Putamen (tissue), 1 donor: ENCODE data around the gene PLPPR3.
"Not testable (repeated sequence)": the region's sequence is repeated elsewhere in the genome, so short reads cannot be mapped to it uniquely, and the experiment has no call there.

Experiments
- DNase-seq: peaks from one replicate; pipeline ENCODE4 v3.0.0-alpha.2; 2016; ENCODE audit warnings: low spot score

The PLPPR3 gene

GRCh38 chr19:821825-822503, at the start of gene PLPPR3:
Gene PLPPR3, minus strand, starts transcription at chr19:821955. Its CDS starts 396 bp downstream, at chr19:821559.
- DNase-seq: no peak

- DNase-seq: no peak
These were observed 49.2 kb upstream of the PLPPR3 start for GRCh38 chr19:870963-871401.

DNA sequence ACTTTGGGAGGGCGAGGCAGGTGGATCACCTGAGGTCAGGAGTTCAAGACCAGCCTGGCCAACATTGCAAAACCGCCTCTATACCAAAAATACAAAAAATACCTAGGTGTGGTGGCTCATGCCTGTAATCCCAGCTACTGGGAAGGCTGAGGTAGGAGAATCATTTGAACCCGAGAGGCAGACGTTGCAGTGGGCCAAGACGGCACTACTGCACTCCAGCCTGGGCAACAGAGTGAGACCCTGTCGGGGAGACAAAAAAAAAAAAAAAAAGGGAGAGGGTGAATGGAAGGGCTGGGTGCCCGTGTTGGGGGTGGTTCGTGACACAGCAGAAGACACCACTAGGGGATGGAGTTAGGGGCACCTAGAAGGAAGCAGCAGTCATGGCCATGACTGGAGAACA, 48.6 kb upstream of the PLPPR3 start:
- DNase-seq: no peak

DNA sequence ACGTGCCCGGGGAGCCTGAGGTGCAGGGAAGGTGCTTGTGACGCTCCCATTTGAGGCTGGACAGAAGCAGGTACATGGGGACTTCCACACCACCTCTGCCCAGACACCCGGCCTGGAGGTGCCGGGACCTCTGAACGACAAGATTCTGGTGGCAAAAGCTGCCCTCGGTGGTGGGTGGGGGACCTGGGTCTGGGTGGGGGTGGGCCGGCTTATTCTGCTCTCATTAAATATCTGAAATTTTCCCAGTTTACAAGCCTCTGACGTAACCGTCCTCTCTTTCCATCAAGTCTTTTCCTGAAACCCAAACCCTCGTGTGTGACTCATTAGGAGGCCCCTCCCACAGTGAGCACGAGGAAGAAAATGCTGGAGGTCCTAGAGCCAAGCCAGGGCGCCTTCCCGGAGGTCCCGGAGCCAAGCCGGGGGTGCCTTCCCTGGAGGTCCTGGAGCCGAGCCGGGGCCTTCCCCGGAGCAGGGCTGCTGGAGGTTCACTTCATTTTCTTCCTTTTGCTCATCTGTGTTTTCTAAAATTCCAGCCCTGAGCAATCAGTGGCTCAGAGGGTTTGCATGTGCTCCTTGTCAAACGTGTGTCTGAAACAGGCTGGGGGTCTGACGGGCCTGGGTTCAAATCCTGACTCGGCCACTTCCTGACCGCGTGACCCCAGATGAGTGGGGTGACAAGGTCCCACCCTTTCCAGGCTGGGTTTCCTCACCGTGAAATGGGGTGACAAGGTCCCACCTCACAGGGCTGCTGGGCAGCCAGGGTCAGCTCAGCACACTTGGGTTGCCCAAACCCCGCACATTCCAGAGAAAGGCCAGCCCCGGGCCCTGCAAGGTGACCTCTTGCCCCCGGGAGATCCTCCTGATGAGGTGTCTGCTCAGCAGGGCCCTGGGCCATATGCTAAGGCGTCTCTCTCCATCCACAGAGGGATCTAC, 47.8 kb upstream of the PLPPR3 start:
- DNase-seq: no peak

DNA sequence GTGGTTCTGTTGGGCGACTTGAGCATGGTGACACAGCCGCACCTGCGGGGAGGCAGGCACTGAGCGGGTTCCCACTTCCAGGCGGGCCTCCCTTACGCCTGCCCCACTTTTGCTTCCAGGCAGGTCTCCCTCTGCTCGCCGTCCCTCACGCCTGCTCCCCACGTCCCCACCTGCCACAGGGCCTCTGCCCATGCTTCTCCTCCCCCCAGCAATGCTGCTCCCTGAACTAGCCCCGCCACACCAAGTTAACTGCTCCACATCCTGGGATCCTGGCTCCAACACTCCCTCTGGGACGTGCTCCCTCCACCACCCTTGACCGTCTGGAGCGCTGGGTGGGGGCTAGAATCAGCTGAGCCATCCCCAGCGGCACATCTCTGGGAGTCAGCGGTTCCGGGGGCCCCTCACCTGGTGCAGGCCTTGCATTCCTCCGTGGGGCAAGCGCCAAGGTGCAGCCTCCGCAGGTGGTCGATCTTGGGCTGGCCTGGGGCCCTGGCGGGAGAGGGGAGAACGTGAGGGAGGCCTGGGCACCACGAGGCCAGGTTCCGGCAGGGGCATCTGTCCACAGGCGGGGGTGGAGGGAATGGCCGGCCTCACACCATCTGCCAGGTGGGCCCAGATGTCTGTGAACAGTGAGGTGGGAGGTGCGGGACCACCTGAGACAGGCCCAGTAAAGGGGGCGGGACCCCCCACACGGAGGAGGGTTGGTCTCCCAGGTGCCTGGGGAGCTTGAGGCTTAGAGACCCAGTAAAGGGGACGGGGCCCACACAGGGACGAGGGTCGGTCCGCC, 46.9 kb upstream of the PLPPR3 start:
- no peak for DNase-seq

DNA sequence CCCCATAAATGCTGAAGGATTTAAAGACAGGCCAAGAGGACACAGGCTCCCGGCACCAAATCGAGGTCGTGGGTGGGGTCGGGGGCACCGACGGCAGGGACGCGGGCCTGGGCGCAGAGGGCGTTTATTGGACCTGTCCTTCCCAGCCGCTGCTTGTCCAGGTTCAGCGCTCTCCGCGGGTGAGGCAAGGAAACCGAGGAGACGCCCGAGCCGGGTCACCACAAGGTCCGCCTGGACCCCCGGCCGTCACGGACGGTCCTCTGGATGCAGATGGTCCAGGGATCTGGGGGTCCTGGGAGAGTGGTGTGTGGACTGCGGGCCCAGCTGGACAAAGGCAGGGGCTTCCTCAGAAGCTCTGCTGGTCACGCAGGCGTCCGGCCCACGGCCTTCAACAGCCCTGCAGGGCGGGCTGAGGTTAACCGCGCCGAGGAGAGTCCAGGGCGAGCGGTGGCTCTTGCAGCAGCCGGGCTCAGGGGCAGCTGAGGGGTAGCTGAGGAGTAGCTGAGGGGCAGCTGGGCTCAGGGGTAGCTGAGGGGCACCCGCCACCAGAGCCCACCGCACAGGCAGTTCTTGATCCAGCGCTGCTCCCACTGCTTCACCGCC, 46.2 kb upstream of the PLPPR3 start:
- DNase-seq: no peak

DNA sequence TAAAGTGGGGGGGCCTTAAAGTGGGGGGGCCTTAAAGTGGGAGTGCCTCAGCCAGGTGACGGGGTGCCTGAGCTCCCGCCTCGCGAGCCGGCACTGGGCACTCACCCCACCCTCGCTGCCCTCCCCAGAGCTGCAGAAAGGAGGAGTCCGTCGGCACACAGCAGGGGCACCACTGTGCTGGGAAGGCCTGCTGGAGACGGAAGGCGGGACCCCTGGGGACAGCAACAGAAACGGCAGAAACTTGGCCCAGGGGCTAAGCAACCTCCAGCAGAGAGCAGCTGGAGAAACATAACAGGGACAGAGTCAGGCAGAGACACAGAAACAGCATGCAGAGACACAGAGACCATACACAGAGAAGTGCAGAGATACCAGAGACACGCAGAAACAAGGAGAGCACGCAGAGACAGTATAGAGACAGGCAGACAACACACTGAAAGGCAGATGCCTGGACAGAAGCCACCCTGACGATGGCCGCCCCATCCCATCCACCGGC, 45.6 kb upstream of the PLPPR3 start:
- no peak for DNase-seq

GRCh38 chr19:866769-867300, 45.1 kb upstream of the PLPPR3 start:
- DNase-seq: no peak

DNA sequence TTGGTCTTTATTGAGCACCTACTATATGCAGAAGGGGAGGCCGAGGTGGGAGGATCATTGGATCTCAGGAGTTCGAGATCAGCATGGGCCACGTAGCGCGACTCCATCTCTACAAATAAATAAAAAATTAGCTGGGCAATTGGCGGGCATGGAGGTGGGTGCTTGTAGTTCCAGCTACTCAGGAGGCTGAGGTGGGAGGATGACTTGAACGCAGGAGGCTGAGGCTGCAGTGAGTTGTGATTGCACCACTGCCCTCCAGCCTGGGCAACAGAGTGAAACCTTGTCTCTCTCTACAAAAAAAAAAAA, 41.5 kb upstream of the PLPPR3 start:
- DNase-seq: no peak

- DNase-seq: no peak
These were observed 41.0 kb upstream of the PLPPR3 start for GRCh38 chr19:862581-863314.

DNA sequence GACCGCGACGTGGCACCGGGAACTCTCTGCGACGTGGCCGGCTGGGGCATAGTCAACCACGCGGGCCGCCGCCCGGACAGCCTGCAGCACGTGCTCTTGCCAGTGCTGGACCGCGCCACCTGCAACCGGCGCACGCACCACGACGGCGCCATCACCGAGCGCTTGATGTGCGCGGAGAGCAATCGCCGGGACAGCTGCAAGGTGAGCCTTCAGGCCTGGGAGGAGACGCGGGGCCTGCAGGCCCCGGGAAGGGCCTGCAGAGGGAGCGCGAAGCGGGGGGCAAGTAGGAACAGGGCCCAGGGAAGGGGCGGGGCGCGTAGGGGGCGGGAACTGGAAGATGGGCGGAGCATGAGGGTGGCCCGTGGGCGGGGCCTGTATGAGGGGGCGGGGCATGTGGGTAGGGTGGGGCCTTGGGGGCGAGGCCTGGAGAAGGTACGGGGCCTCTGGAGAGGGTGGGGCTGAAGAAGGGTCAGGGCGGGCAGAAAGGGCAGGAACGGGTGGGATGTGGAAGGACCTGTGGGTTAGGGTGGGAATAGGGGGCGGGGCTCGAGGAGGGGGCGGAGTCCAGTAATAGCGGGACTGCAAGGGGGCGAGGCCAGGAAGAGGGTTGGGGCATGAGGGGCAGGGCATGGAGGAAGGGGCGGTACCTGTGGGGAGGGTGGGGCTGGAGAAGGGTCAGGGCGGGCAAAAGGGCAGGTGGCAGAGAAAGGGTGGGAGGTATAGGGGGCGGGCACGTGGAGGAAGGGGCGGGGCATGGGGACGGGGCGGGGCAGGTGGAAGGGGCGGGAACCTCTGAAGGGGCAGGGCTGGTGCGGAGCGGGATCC, 40.2 kb upstream of the PLPPR3 start:
- DNase-seq: no peak

DNA sequence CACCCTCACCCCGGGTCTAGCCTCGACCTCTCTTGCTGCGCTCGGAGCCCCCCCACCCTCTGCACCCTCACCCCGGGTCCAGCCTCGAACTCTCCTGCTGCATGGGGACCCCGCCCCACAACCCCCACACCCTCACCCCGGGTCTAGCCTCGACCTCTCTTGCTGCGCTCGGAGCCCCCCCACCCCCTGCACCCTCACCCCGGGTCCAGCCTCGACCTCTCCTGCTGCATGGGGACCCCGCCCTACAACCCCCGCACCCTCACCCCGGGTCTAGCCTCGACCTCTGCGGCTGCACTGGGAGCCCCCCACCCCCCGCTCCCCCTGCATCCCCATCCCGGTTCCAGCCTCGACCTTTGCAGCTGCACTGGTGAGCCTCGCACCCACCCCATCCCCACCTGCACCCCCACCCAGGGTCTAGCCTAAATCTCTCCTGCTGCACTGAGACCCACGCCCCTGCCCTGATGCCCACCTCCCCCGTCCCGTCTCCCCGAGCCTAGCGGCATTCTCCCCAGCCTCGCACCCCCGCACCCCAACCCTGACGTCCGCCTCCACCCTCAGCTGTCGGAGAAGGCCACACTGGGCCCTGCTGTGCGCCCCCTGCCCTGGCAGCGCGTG, 39.5 kb upstream of the PLPPR3 start:
- DNase-seq: no peak

GRCh38 chr19:858868-859843, 37.4 kb upstream of the PLPPR3 start, which contains the start of gene CFD:
Gene CFD, plus strand, starts transcription at chr19:859664. Its CDS starts 26 bp downstream, at chr19:859690.
- no peak for DNase-seq

DNA sequence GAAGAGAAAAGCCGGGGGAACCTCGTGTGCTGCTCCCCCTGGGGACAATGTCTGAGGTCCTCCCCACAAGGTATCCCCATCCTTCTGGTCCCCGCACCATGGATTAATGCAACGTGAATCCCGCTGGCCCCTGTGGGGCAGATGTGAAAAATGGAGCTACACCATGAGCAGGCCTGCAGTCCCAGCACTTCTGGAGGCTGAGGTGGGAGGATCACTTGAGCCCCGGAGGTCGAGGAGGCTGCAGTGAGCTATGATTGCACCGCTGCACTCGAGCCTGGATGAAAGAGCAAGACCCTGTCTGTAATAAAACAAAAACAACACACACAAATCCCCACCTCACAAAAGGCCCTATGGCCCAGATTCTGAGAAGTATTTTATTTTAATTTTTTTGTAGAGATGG, 36.5 kb upstream of the PLPPR3 start:
- no peak for DNase-seq

- no peak for DNase-seq
These were observed 33.9 kb upstream of the PLPPR3 start for GRCh38 chr19:855566-856120.

DNA sequence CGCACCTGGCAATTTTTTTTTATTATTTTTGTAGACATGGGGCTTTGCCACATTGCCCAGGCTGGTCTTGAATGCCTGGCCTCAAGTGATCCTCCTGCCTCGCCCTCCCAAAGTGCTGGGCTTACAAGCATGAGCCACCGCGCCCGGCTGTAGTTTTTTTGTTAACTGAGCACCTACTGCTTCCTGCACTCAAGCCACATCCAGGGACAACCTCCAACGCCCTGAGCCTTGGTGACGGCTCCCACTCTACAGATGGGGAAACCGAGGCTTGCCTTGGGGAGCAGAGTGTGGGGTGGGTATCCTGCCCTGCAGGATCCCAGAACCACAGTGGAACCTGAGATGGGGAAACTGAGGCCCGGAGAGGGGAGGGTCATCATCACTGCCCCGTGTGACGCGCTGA, 33.4 kb upstream of the PLPPR3 start:
- DNase-seq: no peak

DNA sequence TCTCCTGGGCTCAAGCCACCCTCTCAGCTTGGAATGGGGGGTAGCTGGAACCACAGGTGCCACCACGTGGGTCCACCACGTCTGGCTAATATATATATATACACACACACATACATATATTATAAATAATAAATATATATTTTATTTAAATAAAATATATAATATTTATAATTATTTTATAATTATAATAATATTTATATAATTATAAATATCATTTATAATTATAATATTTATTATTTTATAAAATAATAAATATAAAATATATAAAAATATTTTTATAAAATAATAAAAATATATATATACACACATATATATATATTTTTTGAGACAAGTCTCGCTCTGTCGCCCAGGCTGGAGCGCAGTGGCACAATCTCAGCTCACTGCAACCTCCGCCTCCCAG, 32.8 kb upstream of the PLPPR3 start:
- no peak for DNase-seq

- DNase-seq: not testable (repeated sequence)
These were observed 32.0 kb upstream of the PLPPR3 start for GRCh38 chr19:853614-854220.
